ENCODE data around the gene PRDX5. TPM values are rescaled to one million over a fixed set of nuclear protein-coding genes. Genes with fewer than 3 reads are reported as not detected.

Gene PRDX5
- total and polyA plus RNA-seq, 10 of the 15 experiments (the other 5 are each of a cell fraction or from before 2014, with no cell fraction given) = 95.7 to 406 (median 240) TPM

- DNase-seq (ENCODE audit: low read depth, low spot score) (no peak), FAIRE-seq (no peak), ATAC-seq (no peak)
- no TSS peak for BruUV-seq (replicated peaks)
- Histone ChIP-seq H3K4me3 (no peak overlapping the region), H3K27me3 (replicated peaks in 1 of 2; ENCODE audit: control insufficient read depth in 2 of 2, insufficient read depth in 2 of 2, low read length in 1 of 2) (no peaks in the 10 kb centered on the region), H3K4me2 (ENCODE audit: control insufficient read depth, insufficient read depth) (no peak overlapping the region), H3K9me3 (replicated peaks; ENCODE audit: control insufficient read depth, insufficient read depth, low read length) (no peaks in the 10 kb centered on the region; the same call in 2 of the 3 replicates), H4K20me1 (ENCODE audit: control insufficient read depth, insufficient read depth) (no peaks in the 10 kb centered on the region), H3K4me1 (ENCODE audit: control insufficient read depth, insufficient read depth, low read length) (peaks cover 6% of the 10 kb centered on the region), H2AFZ (ENCODE audit: control insufficient read depth, low read depth, low read length) (no peak overlapping the region), H3K36me3 (ENCODE audit: control insufficient read depth in 2 of 2, insufficient read depth in 2 of 2, low read length in 1 of 2) (peaks cover 5 to 17% of the 10 kb centered on the region in 2 experiments; a peak in 3 of 4 replicates), H3K27ac (ENCODE audit: control insufficient read depth, insufficient read depth) (no peak overlapping the region), H3K79me2 (ENCODE audit: control insufficient read depth, insufficient read depth, low read length) (no peaks in the 10 kb centered on the region; the same call in 1 of the 2 replicates), H3K9ac (ENCODE audit: control insufficient read depth, insufficient read depth, low read length) (no peak overlapping the region)
- TF ChIP-seq JUND (IDR thresholded peaks at IDR 0.05; ENCODE audit: low read depth, low read length) = no peak
- no peak for TF ChIP-seq HDGF (IDR thresholded peaks at IDR 0.05)
- TF ChIP-seq POLR2AphosphoS2 (IDR thresholded peaks at IDR 0.05; ENCODE audit: low read depth, low read length) = no peak
- ChIA-PET CTCF (interaction anchor here (1.8 kb wide), 1 partner anchor 12 kb away, joined by 7 read pairs; no protein-coding TSS in a partner anchor), POLR2A (no interaction called here), RAD21 (ENCODE audit: unreplicated experiment) (no interaction called here), SMC1A (ENCODE audit: uncharacterized antibody, unreplicated experiment) (no interaction called here)
- in situ Hi-C loops (cut with MboI) (no loop called here), intact Hi-C loops (cut with micrococcal nuclease; ENCODE audit: unreplicated experiment) (no loop called here)
- WGBS (ENCODE audit: insufficient coverage, insufficient replicate concordance, low lambda C conversion rate, missing lambda C conversion rate) = 95% methylated on average over 1 of the region's 1 CpG
Measured at GRCh38 chr11:64366751-64367150, 48.8 kb downstream of the PRDX5 start.

GRCh38 chr11:64367931-64368672, 50.2 kb downstream of the PRDX5 start:
- H3K27ac ChIP-seq (ENCODE audit: control insufficient read depth, insufficient read depth) = no peak overlapping the region
- no peak overlapping the region for H3K4me2 ChIP-seq (ENCODE audit: control insufficient read depth, insufficient read depth)
- ATAC-seq = no peak
- no peak for DNase-seq (ENCODE audit: low read depth, low spot score)
- no peak overlapping the region for H2AFZ ChIP-seq (ENCODE audit: control insufficient read depth, low read depth, low read length)
- ChIA-PET SMC1A (ENCODE audit: uncharacterized antibody, unreplicated experiment) (no interaction called here), RAD21 (ENCODE audit: unreplicated experiment) (no interaction called here), POLR2A (no interaction called here), CTCF (interaction anchor here (1.8 kb wide), 1 partner anchor 13 kb away, joined by 7 read pairs; no protein-coding TSS in a partner anchor)
- no peak overlapping the region for H3K4me3 ChIP-seq
- H3K4me1 ChIP-seq (ENCODE audit: control insufficient read depth, insufficient read depth, low read length) = peaks cover 2% of the 10 kb centered on the region; the same call in 1 of the 2 replicates
- no peak for FAIRE-seq
- no peaks in the 10 kb centered on the region for H3K27me3 ChIP-seq (replicated peaks in 1 of 2; ENCODE audit: control insufficient read depth in 2 of 2, insufficient read depth in 2 of 2, low read length in 1 of 2)
- intact Hi-C loops (cut with micrococcal nuclease; ENCODE audit: unreplicated experiment) = no loop called here
- peaks cover 5 to 9% of the 10 kb centered on the region in 2 experiments; a peak in 3 of 4 replicates for H3K36me3 ChIP-seq (ENCODE audit: control insufficient read depth in 2 of 2, insufficient read depth in 2 of 2, low read length in 1 of 2)
- no peak overlapping the region for H3K9ac ChIP-seq (ENCODE audit: control insufficient read depth, insufficient read depth, low read length)
- no TSS peak for BruUV-seq (replicated peaks)
- no peaks in the 10 kb centered on the region for H4K20me1 ChIP-seq (ENCODE audit: control insufficient read depth, insufficient read depth)
- H3K79me2 ChIP-seq (ENCODE audit: control insufficient read depth, insufficient read depth, low read length) = no peaks in the 10 kb centered on the region
- 94% methylated on average over 34 of the region's 46 CpGs for whole genome bisulfite sequencing (ENCODE audit: insufficient coverage, insufficient replicate concordance, low lambda C conversion rate, missing lambda C conversion rate)
- TF ChIP-seq SREBF1 (IDR thresholded peaks at IDR 0.05; ENCODE audit: low read length) = no peak
- in situ Hi-C loops (cut with MboI) = no loop called here
- no peaks in the 10 kb centered on the region for H3K9me3 ChIP-seq (replicated peaks; ENCODE audit: control insufficient read depth, insufficient read depth, low read length)

All from GM12878 (cell line).